HuH-7.5 (cell line): ENCODE data around the gene PHYKPL.

Experiments used
- DNase-seq: peaks from one replicate; pipeline ENCODE4 v3.0.0; 2011; ENCODE audit warnings: low spot score

Gene PHYKPL

DNA sequence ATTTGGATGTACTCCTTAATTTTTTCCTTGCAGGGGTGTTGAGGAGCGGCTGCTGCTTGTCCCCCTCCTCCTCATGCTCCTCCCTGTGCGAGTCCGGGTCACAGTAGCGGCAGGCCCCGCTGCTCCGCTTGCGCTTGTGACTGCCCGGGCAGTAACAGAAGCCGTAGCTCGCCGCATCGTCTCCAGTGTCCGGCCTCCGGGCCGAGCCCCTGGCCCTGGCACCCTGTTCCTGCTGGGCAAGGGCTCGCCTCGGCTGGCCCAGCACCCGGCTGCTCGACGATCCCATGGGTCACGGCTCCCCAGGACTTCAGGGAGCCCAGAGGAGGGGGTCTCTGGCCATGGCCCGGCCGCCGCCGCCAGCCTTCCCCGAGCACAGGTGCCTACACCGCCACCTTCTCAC, 45.6 kb downstream of the PHYKPL start, which contains the start of gene GMCL2:
GMCL2 (minus strand) TSS at position 358 of the 400 bp plus-strand sequence; CDS start at position 286, 72 bp downstream.
- DNase-seq = no peak

DNA sequence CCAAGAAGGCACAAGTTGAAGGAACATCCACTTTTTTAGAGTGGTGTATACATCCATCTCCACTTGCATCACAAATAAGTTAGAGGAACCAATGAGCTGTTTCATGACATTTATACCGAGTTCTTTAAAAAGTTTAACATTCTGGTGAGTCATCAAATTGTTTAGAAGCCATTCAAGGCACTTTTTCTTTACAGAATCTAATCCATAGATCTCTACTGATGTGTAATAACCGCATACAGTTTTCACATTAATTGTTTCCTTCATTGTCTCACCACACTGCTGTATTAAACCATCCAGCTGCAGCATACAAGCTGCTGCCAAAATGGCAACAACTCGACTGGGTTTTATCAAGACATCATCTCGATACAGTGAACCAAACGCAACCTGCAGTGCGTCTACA, 46.2 kb downstream of the PHYKPL start:
- no peak for DNase-seq

DNA sequence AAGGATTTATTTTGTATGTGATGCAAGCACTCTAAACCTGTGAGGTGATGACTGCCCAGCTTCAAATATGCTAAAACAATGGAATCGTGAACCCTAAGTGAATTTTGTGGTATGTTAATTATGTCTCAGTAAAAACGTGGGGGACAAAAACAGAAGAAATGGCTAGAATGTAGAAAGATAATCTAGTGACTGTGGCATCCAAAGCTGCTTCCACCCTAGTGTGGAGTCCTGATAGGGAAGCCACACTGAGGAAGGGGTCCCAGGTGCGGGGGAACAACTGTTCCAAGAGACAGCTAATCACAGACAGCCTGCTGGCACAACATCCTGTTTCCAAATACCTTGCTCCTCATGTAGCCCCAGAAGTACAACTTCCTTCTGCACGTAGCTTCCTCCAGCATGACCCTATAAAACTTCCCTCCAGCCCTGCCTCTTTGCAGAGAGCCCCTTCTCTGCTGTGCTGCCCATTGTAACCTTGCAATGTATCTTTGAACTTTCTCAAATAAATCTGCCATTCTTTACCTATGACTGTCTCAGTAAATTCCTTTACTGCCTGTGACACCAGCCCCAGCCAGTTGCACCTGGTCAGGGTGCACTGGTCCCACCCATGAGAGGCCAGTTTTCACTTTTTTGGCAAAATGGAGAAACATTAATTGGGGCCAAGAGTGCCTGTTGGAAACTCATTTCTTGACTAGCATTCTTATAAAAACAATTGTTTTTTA, 50.3 kb downstream of the PHYKPL start:
- no peak for DNase-seq

DNA sequence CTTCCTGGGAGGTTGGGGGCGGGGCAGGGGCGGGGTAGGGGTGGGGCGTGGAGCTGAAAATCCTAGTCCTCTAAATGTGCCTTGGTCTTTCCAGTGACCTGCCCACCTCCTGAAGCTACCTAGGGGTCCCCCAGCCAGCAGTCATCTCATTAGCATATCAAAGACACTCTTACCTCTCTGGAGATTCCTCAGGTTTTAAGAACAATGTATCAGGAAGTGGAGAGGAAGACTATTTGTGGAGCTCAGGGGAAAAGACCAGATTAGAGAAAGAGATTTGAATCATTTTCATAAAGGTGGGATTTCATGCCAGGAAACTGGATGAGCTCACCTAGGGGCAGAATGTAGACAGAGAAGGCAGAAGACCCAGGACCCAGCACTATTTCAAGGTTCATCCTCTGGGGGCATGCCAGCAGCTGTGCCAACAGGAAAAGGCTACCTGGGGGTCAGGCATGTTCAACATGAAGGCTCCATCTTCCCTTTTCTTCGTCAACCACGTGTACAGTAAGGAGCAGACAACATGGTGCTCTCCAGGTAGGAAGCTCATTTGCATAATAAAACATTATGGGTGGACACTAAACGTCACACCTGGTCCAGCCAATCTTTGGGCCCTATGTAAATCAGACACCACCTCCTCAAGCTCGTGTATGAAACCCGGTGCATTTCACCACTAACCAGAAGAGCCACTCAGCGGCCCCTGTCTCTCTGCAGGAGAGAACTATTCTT, 52.3 kb downstream of the PHYKPL start:
- DNase-seq = no peak

DNA sequence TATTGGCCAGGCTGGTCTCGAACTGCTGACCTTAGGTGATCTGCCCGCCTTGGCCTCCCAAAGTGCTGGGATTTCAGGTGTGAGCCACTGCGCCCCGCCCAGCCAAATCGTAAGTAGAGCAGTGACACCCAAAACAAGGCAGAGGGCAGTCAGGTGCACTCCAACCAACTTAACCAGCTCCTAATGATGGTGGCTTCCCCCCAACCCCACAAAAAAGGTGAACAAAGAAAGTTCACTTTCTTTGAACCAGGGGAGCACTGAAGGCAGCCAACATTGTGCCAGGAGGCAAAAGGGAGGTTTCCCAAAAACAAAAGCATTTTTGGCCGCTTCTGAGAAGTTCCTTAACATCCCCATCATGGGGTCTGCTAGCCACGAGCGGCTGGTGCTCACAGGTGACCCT, 55.0 kb downstream of the PHYKPL start:
- DNase-seq = no peak

DNA sequence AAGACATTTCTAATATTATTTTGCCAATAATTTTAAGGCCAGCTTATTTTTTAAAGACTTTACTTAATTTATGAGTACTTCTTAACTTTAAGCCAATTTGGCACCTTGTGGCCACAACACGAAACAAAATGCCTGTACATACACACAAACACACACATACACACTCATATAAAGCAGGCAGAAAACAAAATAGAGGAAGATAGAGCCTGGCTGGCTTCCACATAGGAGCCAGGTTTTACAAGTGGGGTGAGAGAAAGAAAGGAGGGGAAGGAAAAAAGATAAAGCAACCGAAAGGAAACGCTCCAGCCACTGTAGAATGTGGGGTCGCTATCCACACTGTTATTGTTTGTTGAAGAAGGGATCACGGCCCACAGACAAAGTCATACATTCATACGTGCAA, 55.8 kb downstream of the PHYKPL start:
- no peak for DNase-seq

DNA sequence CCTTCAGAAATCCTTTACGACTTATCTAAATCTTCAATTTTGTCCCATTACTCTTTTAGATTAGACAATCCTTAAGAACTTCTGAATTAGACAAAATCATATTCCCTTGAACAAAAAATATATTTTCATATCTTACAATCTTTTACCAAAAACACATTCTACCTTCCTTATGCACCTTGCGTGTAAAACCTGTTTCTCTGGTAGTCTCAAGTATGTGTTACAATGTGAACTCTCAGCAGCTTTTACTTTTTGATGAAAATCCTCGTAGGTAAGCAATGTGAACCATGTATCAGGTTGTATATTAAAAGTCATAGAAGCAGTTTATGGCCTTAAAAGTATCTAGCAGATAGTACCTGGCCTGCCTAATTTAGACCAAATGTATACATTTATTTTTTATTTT, 58.1 kb downstream of the PHYKPL start:
- no peak for DNase-seq

DNA sequence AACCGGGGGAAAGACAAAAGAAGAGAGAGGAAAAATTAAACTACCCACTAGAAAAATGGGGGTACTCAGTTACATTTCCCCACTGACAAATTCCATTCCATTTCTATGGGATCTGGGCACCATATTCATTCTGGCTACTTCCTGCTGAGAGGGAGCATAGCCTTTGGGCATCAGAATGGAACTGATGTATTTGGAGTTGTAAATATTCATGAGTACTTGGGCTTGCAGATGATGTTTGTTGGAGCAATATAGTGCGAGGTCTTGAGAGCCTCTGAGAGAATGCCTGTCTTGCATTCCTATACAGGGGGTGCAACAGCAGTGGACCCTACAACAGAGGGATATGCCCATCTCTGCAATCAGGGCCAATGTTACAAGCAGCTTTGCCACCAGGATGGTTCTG, 62.1 kb downstream of the PHYKPL start:
- DNase-seq = no peak

DNA sequence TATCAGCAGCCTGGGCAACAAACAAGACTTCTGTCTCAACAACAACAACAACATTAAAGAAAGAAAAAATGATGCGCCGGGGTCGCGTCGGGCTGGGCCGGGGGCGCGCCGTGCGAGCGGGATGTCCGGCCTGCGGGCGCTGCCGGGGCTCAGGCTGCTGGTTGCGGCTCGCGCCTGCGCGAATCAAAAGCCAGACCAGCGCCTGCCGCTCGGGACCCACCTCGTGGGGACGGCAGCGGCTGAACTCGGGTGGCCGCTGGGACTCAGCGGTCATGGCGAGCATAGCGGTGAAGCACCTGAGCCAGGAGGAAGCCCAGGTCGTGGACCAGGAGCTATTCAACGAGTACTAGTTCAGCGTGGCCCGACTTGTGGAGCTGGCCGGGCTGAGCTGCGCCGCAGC, 67.0 kb downstream of the PHYKPL start:
- DNase-seq = peak; percentile 40

DNA sequence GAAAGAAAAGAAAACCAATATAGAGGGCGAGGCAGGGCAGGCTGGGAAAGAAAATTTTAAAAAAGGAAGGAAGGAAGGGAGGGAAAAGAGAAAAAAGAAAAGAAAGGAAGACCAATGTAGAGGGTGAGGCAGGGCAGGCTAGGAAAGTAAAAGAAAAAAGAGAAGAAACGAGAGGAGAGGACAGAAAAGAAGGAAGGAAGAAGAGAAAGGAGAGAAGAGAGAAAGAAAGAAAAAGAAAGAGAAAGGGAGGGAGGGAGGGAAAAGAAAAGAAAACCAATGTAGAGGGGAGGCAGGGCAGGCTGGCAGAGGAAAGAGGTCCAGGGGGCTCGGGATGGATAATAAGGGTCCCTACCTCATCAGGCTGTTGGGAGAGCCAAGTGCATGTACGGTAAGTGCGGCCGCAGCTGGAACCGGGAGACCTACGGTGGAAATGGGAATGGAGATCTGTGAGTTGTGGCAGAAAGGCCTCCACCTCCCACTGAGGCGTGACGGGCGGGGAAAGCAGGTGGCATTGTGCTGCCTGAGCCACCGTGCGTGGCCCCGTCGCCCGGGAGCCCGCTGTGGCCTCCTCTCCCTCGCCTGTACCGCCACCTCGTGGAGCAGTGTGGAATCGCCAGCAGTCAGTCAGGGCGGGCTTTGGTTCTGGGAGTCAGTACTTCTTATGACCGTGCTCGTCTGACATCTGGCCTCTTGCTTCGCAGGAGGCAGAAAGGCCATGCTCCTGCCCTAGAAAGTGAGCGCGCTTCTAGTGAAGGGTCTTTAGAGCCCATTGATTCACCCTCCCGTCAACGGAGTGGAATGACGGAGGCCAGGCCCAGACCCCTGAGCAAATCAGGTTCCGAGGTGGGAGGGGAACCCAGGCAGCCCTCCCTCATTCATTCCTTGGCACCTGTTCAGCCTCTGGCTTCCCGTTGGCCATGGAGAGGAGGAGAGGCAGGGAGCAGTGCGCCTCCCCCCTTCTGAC, 68.5 kb downstream of the PHYKPL start:
- DNase-seq = peak; percentile 89

DNA sequence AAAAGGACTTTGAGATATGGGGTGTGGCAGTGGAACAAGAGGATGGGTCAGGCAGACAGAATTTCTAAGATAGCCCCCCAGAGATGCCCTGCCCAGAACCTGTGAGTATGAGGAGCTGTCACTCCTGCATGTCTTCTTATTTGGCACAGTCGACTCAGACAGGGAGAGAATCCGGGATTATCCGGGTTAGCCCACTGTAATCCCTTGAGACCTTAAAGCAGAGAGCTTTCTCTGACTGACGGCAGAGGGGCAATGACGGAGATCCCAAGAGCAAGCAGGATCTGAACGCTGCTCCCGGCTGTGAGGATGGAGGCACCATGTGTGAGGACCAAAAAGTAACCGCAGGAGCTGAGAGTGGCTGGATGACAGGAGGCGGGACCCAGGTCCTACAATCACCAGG, 70.1 kb downstream of the PHYKPL start:
- no peak for DNase-seq

DNA sequence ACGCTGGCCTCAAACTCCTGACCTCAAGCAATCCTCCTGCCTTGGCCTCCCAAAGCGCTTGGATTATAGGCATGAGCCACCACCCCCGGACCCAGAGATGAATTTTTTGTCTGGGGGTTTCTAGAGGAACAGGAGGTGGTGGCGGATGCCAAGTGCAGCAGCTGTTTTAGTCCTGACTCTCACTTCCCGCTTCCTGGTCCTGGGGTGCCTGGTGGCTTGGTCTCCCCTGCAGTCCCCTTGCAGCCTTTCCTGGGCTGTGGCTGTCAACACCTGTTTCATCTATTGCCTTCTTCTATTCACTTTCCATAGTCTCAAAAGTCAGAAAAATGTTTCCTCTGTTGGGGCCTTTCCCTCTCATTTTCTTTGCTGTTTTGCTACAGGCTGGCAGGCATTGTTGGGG, 72.4 kb downstream of the PHYKPL start:
- DNase-seq = no peak
